HepG2 (cell line): ENCODE data around the gene NFKB1.

Experiments used
- ARID5B ChIP-seq: IDR thresholded peaks from 2 replicates; pipeline ENCODE4 v1.4.0; 2020; ENCODE audit warnings: mild to moderate bottlenecking, missing genetic modification reagents
- CTCF ChIP-seq: sonication (generic); formaldehyde crosslinking; IDR thresholded peaks from 2 replicates; pipeline ENCODE4 v1.5.0; 2020; ENCODE audit warnings: mild to moderate bottlenecking, missing genetic modification reagents, moderate library complexity
- EP300 ChIP-seq, 3 experiments: sonication (generic) in 1 of 3; formaldehyde crosslinking in 1 of 3; IDR thresholded peaks; 2 replicates each; pipeline versions ENCODE4 v1.5.1 to v1.6.1; 2011 to 2020; ENCODE audit warnings: low read depth in 2 of 3, low read length in 2 of 3, borderline replicate concordance in 1 of 3, improper control_type of control experiment in 1 of 3, mild to moderate bottlenecking in 1 of 3, missing genetic modification reagents in 1 of 3, moderate library complexity in 1 of 3
- FIP1L1 ChIP-seq: fragments of 200-400 bp; formaldehyde crosslinking; IDR thresholded peaks from 2 replicates; pipeline ENCODE4 v1.6.1; 2018; ENCODE audit warnings: low read depth, mild to moderate bottlenecking, low read length, moderate library complexity, borderline replicate concordance; ENCODE audit not compliant: insufficient read depth
- HCFC1 ChIP-seq: fragments of 150-350 bp; IDR thresholded peaks from 2 replicates; pipeline ENCODE4 v1.6.1; 2014; ENCODE audit warnings: low read depth, low read length
- NFE2 ChIP-seq: sonication (generic); formaldehyde crosslinking; IDR thresholded peaks from 2 replicates; pipeline ENCODE4 v1.4.0; 2020; ENCODE audit warnings: missing genetic modification reagents
- PHB2 ChIP-seq: fragments of 450-650 bp; IDR thresholded peaks from 2 replicates; pipeline ENCODE4 v1.6.1; 2018; ENCODE audit not compliant: partially characterized antibody
- PLSCR1 ChIP-seq: sonication (generic); formaldehyde crosslinking; IDR thresholded peaks from 2 replicates; pipeline ENCODE4 v1.5.0; 2020; ENCODE audit warnings: missing genetic modification reagents, mild to moderate bottlenecking, borderline replicate concordance
- POLR2AphosphoS2 ChIP-seq: IDR thresholded peaks from 2 replicates; pipeline ENCODE4 v1.6.1; 2011; ENCODE audit warnings: low read depth, low read length, improper control_type of control experiment
- SKI ChIP-seq: fragments of 450-650 bp; IDR thresholded peaks from one replicate; pipeline ENCODE4 v1.6.1; 2018; ENCODE audit warnings: mild to moderate bottlenecking; ENCODE audit not compliant: partially characterized antibody
- SMAD3 ChIP-seq: sonication (generic); formaldehyde crosslinking; IDR thresholded peaks from 2 replicates; pipeline ENCODE4 v1.4.0; 2020; ENCODE audit warnings: missing genetic modification reagents
- TGIF2 ChIP-seq: IDR thresholded peaks from 2 replicates; pipeline ENCODE4 v1.6.1; 2016; ENCODE audit warnings: control low read depth, missing compliant biosample characterization
- ZBTB20 ChIP-seq: sonication (generic); formaldehyde crosslinking; IDR thresholded peaks from 2 replicates; pipeline ENCODE4 v1.8.1; 2023; ENCODE audit warnings: missing genetic modification reagents, low read depth, mild to moderate bottlenecking, borderline replicate concordance
- TF ChIP-seq, protein P1 (sequence below): sonication (generic); formaldehyde crosslinking; IDR thresholded peaks from 2 replicates; pipeline ENCODE4 v1.8.0; 2022; ENCODE audit warnings: mild to moderate bottlenecking, missing genetic modification reagents, moderate library complexity

DNA sequence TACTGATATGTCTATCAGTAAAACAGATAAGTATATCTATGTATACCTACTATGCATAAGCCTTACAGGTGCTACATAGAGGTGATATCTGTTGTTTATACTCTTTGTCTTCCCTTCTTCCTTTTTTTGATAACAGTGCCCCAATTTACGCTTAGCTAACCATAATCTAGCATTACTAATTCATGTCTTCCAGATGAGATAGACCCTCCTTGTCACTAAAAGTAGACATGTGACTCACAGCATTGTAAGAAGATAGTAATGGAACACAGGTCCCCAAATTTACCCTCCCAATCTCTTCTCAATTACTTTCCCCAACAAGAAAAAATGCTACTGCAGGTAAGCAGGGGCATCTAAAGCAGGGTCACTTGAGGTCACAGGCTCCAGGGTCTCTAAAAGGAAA, 7.9 kb upstream of the NFKB1 start:
- no peak for TF ChIP-seq CTCF (CRISPR knock-in tag)
- no peak for TF ChIP-seq PLSCR1 (CRISPR knock-in tag)
- no peak for TF ChIP-seq SKI
- no peak for TF ChIP-seq ARID5B (CRISPR knock-in tag)
- no peak for TF ChIP-seq PHB2
- TF ChIP-seq, protein P1, sequence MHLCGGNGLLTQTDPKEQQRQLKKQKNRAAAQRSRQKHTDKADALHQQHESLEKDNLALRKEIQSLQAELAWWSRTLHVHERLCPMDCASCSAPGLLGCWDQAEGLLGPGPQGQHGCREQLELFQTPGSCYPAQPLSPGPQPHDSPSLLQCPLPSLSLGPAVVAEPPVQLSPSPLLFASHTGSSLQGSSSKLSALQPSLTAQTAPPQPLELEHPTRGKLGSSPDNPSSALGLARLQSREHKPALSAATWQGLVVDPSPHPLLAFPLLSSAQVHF (CRISPR knock-in tag) = no peak
- TF ChIP-seq FIP1L1 = no peak
- TF ChIP-seq SMAD3 (CRISPR knock-in tag) = no peak
- no peak for TF ChIP-seq NFE2
- TF ChIP-seq EP300 (IDR thresholded peaks at IDR 0.05; ENCODE audit: low read depth in 2 of 2, low read length in 2 of 2) = no peak
- no peak for TF ChIP-seq EP300 (CRISPR knock-in tag; IDR thresholded peaks at IDR 0.05; ENCODE audit: borderline replicate concordance)
- TF ChIP-seq ZBTB20 = no peak
- TF ChIP-seq TGIF2 (CRISPR knock-in tag) = no peak
- no peak for TF ChIP-seq POLR2AphosphoS2
- TF ChIP-seq HCFC1 = no peak
